ENCODE data around the gene UBE2H. TPM values are rescaled to one million over a fixed set of nuclear protein-coding genes. Genes with fewer than 3 reads are reported as not detected.

The UBE2H gene
- total RNA-seq, 1 experiment from 2014 or later = 28.8 TPM

DNA sequence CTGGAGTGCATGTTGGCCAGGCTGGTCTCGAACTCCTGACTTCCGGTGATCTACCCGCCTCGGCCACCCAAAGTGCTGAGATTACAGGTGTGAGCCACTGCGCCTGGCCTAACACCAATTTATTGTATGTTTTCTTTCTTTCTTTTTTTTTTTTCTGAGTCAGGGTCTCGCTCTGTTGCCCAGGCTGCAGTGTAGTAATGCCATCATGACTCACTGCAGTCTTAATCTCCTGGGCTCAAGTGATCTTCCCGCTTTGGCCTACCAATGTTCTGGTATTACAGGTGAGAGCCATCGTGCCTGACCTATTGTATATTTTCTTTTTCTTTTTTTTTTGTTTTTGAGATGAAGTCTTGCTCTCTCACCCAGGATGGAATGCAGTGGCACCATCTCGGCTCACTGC lies 33.8 kb upstream of the UBE2H start:
- no peak for DNase-seq (ENCODE audit: low spot score)
- no TSS peak for BruUV-seq (replicated peaks)
- ChIA-PET POLR2A (ENCODE audit: low non-redundant PET) (no interaction called here), CTCF (no interaction called here)
- no peaks in the 10 kb centered on the region for H3K27me3 ChIP-seq (replicated peaks; ENCODE audit: insufficient read depth, low read depth, low read length, poor library complexity)
- no peaks in the 10 kb centered on the region for H3K36me3 ChIP-seq (ENCODE audit: insufficient read depth, low read length, poor library complexity, severe bottlenecking)
- no peaks in the 10 kb centered on the region for H3K4me1 ChIP-seq (ENCODE audit: insufficient read depth, low read length, poor library complexity, severe bottlenecking)
- H3K4me3 ChIP-seq (ENCODE audit: low read depth, low read length, poor library complexity, severe bottlenecking) = no peak overlapping the region
- intact Hi-C loops (cut with micrococcal nuclease; ENCODE audit: unreplicated experiment) = no loop called here
- H3K9me3 ChIP-seq (ENCODE audit: low read depth, low read length, poor library complexity, severe bottlenecking) = no peaks in the 10 kb centered on the region
- no peak for TF ChIP-seq EZH2 (IDR thresholded peaks at IDR 0.05; ENCODE audit: borderline replicate concordance, low read depth, low read length, poor library complexity, severe bottlenecking)
- H3K27ac ChIP-seq (ENCODE audit: low read depth, low read length, poor library complexity, severe bottlenecking) = no peak overlapping the region

DNA sequence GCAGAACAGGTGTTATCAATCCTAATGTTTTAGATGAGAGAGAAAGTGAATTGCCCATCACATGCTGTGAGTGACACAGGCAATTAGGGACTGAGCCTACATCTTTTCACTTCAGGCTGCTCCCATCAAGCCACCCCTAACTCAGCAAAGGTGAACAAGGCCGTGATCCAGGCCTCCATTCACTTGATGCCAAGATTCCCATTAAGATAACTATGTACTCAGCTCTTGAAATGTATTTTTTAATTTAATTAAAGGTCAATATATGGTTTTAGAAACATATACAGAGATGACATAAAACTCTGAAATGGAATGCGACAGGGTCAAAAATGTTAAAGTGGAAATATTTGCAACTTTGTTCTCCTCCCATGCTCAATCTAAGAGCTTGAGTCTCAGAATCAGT lies 27.9 kb upstream of the UBE2H start:
- TF ChIP-seq, protein P1, sequence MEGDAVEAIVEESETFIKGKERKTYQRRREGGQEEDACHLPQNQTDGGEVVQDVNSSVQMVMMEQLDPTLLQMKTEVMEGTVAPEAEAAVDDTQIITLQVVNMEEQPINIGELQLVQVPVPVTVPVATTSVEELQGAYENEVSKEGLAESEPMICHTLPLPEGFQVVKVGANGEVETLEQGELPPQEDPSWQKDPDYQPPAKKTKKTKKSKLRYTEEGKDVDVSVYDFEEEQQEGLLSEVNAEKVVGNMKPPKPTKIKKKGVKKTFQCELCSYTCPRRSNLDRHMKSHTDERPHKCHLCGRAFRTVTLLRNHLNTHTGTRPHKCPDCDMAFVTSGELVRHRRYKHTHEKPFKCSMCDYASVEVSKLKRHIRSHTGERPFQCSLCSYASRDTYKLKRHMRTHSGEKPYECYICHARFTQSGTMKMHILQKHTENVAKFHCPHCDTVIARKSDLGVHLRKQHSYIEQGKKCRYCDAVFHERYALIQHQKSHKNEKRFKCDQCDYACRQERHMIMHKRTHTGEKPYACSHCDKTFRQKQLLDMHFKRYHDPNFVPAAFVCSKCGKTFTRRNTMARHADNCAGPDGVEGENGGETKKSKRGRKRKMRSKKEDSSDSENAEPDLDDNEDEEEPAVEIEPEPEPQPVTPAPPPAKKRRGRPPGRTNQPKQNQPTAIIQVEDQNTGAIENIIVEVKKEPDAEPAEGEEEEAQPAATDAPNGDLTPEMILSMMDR (conservative IDR thresholded peaks at IDR 0.05; ENCODE audit: low read depth, low read length) = no peak
- no peak for TF ChIP-seq EZH2 (IDR thresholded peaks at IDR 0.05; ENCODE audit: borderline replicate concordance, low read depth, low read length, poor library complexity, severe bottlenecking)
- no peak for DNase-seq (ENCODE audit: low spot score)
- BruUV-seq (replicated peaks) = no TSS peak

DNA sequence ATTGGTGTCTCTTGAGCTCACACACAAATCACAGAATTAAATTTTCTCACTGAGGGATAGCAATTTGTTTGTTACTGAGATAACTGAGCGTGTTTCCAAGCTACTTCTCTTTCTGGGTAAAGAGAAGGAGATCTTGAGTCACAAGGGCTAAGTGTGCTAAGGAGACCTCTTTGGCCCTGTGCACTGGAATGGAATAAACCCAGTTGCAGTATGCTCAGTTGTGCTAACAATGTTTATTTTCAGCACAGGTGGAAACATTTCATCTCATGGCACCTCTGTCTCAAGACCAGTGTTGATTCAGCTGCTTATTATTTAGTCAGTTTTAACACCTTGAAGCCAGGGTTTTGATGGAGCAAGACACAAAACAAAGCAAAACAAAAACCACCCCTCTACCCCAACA lies 22.5 kb upstream of the UBE2H start:
- Histone ChIP-seq H3K9me3 (ENCODE audit: low read depth, low read length, poor library complexity, severe bottlenecking) (no peaks in the 10 kb centered on the region), H3K27ac (ENCODE audit: low read depth, low read length, poor library complexity, severe bottlenecking) (no peak overlapping the region), H3K4me3 (ENCODE audit: low read depth, low read length, poor library complexity, severe bottlenecking) (no peak overlapping the region), H3K36me3 (ENCODE audit: insufficient read depth, low read length, poor library complexity, severe bottlenecking) (no peaks in the 10 kb centered on the region), H3K27me3 (replicated peaks; ENCODE audit: insufficient read depth, low read depth, low read length, poor library complexity) (no peaks in the 10 kb centered on the region), H3K4me1 (ENCODE audit: insufficient read depth, low read length, poor library complexity, severe bottlenecking) (no peaks in the 10 kb centered on the region)
- ChIA-PET POLR2A (ENCODE audit: low non-redundant PET) (no interaction called here), CTCF (interaction anchor here (0.6 kb wide), 1 partner anchor 1094 kb away, joined by 6 read pairs; no protein-coding TSS in a partner anchor)
- intact Hi-C loops (cut with micrococcal nuclease; ENCODE audit: unreplicated experiment) = no loop called here
- TF ChIP-seq EZH2 (IDR thresholded peaks at IDR 0.05; ENCODE audit: borderline replicate concordance, low read depth, low read length, poor library complexity, severe bottlenecking) = no peak
- TF ChIP-seq, protein P1 (conservative IDR thresholded peaks at IDR 0.05; ENCODE audit: low read depth, low read length) = no peak
- no TSS peak for BruUV-seq (replicated peaks)
- no peak for DNase-seq (ENCODE audit: low spot score)

More for the DNA sequence above, 27.9 kb upstream of the UBE2H start:
- Histone ChIP-seq H3K27ac (ENCODE audit: low read depth, low read length, poor library complexity, severe bottlenecking) (no peak overlapping the region), H3K4me1 (ENCODE audit: insufficient read depth, low read length, poor library complexity, severe bottlenecking) (no peaks in the 10 kb centered on the region), H3K27me3 (replicated peaks; ENCODE audit: insufficient read depth, low read depth, low read length, poor library complexity) (no peaks in the 10 kb centered on the region), H3K9me3 (ENCODE audit: low read depth, low read length, poor library complexity, severe bottlenecking) (no peaks in the 10 kb centered on the region), H3K36me3 (ENCODE audit: insufficient read depth, low read length, poor library complexity, severe bottlenecking) (no peaks in the 10 kb centered on the region), H3K4me3 (ENCODE audit: low read depth, low read length, poor library complexity, severe bottlenecking) (no peak overlapping the region)
- ChIA-PET CTCF (no interaction called here), POLR2A (ENCODE audit: low non-redundant PET) (no interaction called here)
- intact Hi-C loops (cut with micrococcal nuclease; ENCODE audit: unreplicated experiment) = no loop called here

DNA sequence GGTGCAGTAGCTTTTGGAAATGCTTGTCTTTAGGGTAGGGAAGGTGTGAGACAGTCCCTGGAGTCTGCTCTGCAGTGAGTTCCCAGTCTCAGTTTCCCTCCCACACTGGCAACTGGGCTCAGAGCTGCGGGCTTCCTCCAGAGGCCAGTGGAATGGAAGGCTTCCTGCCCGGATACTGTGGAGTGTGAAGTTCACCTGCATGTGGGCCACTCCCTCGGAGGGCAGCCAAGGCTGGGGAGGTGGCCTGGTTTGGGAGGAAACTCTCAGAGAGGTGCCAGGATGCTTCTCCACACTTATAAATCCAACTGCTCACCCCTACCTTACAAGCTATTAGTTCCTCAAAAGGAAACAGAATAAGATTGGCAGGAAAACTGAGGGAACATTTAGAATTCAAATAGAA lies 18.1 kb upstream of the UBE2H start:
- Histone ChIP-seq H3K36me3 (ENCODE audit: insufficient read depth, low read length, poor library complexity, severe bottlenecking) (no peaks in the 10 kb centered on the region), H3K9me3 (ENCODE audit: low read depth, low read length, poor library complexity, severe bottlenecking) (no peaks in the 10 kb centered on the region), H3K4me1 (ENCODE audit: insufficient read depth, low read length, poor library complexity, severe bottlenecking) (no peaks in the 10 kb centered on the region), H3K27ac (ENCODE audit: low read depth, low read length, poor library complexity, severe bottlenecking) (no peak overlapping the region), H3K4me3 (ENCODE audit: low read depth, low read length, poor library complexity, severe bottlenecking) (no peak overlapping the region), H3K27me3 (replicated peaks; ENCODE audit: insufficient read depth, low read depth, low read length, poor library complexity) (no peaks in the 10 kb centered on the region)
- intact Hi-C loops (cut with micrococcal nuclease; ENCODE audit: unreplicated experiment) = no loop called here
- ChIA-PET POLR2A (ENCODE audit: low non-redundant PET) (no interaction called here), CTCF (no interaction called here)
- TF ChIP-seq EZH2 (IDR thresholded peaks at IDR 0.05; ENCODE audit: borderline replicate concordance, low read depth, low read length, poor library complexity, severe bottlenecking) = no peak
- TF ChIP-seq, protein P1 (conservative IDR thresholded peaks at IDR 0.05; ENCODE audit: low read depth, low read length) = no peak
- BruUV-seq (replicated peaks) = no TSS peak
- DNase-seq (ENCODE audit: low spot score) = no peak

Measured in A673 (cell line).